HG02885 (cell line): Measurements from ENCODE around the gene PEX10.
"Not testable (repeated sequence)": the region's sequence is repeated elsewhere in the genome, so short reads cannot be mapped to it uniquely, and the experiment has no call there.

Experiments
- ATAC-seq: cut with Tn5 transposase; IDR thresholded peaks from one replicate; pipeline ENCODE4 v1.9.1; 2021; ENCODE audit warnings: mild to moderate bottlenecking; ENCODE audit not compliant: unreplicated experiment, poor library complexity

Gene PEX10

DNA sequence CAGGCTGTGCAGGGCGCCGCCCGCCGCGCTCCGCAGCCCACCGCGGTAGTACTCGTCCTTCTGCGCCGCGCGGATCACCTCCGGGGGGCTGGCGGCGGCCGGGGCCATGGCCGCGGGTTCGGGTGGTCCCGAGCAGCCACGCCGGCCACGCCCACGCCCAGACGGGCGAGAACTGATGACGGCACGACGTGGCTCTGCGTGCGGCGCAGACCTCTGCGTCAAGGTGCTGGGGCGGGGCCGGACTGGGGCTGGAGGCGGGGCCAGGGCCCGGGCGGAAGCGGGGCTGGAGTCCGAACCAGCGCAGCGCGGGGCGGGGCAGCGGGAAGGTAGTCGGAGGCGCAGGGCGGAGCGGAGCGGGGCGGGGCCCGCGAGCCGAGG is at the start of gene PEX10:
PEX10 (minus strand) TSS at position 170 of the 378 bp plus-strand sequence; CDS start at position 108, 62 bp downstream.
- peak; percentile 88 for ATAC-seq

GRCh38 chr1:2460996-2461751 is 48.8 kb upstream of the PEX10 start:
- ATAC-seq, result no peak

- no peak for ATAC-seq
Observed at GRCh38 chr1:2460203-2460602, 47.8 kb upstream of the PEX10 start.

DNA sequence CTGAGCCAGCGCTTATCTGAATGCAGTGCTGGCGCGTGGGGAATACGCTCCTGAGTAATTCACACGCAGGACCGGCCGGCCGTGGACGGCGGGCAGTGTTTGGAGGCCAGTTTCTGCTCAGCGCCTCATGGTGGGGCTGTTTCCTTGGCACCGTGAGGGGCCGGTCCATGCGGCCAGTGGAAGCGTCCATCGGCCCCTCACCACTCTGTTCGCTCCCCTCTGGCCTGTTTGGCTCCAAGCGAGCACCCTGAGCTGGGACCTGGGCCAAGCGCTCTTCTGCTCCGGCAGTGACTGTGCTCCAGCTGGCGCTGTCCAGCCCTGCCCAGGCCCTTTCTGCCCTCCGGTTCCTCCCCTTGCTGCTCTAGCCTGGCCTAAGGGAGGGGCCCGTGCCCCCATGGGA is 47.4 kb upstream of the PEX10 start:
- no peak for ATAC-seq

GRCh38 chr1:2459102-2459753 is 46.9 kb upstream of the PEX10 start:
- not testable (repeated sequence) for ATAC-seq

DNA sequence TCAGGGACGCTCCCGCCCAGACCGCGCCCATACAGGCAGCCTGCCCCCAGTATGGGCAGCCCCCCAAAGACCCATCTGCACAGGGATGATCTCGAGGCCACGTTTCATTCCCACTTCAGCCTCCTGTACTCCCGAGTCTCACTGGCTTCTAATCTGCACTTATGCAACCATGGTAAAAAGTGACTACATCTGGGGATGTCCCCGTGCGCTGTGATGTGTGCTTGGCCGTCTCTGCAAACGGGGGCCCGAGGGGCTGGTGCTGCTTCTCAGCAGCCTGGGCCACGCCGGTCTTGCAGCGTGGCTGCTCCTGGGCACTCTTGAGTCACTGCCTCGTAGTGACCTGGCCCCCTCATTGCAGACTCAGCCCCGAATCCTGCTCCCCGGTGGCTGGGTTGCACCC is 46.3 kb upstream of the PEX10 start:
- no peak for ATAC-seq

- no peak for ATAC-seq
Observed at GRCh38 chr1:2457444-2457843, 45.1 kb upstream of the PEX10 start.

DNA sequence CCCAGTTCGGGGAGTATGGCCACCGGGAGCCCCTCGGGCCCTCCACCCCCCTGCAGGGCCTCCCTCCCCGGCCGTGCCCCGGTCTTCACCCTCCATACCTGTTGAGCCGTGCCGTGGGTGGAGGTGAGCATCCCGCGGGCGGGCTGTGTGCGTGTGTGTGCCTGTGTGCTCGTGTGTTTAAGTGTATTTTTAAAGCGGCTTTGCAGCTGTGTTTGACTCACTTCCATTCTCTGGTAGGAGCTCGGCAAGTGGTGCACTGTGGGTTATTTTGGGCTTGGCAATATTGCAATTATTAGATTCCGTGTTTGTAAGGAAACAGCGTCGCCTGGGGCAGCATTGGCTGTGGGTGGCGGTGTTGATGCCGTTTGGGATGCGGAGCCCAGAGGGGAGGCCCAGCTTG is 43.4 kb upstream of the PEX10 start:
- ATAC-seq, result no peak

DNA sequence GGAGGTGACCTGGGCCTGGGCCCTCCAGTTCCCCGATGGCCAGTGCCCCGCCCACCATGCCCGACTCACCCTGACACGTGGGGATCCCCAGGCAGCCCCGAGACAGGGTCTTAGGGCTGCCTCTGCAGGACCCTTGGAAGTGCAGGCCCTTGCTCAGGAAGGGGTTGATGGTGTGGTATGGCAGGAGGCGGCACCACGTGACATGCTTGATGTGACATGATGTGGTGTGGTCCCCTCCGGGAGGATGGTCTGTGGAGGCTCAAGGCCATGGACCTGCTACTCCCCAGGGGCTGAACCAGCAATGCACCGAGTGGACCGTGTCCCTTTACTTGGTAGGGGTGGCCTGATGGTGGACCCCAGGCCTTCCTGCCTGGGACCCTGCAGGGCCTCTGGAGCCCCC is 41.9 kb upstream of the PEX10 start:
- ATAC-seq, result no peak

GRCh38 chr1:2452932-2453315 is 40.6 kb upstream of the PEX10 start:
- ATAC-seq, result no peak

DNA sequence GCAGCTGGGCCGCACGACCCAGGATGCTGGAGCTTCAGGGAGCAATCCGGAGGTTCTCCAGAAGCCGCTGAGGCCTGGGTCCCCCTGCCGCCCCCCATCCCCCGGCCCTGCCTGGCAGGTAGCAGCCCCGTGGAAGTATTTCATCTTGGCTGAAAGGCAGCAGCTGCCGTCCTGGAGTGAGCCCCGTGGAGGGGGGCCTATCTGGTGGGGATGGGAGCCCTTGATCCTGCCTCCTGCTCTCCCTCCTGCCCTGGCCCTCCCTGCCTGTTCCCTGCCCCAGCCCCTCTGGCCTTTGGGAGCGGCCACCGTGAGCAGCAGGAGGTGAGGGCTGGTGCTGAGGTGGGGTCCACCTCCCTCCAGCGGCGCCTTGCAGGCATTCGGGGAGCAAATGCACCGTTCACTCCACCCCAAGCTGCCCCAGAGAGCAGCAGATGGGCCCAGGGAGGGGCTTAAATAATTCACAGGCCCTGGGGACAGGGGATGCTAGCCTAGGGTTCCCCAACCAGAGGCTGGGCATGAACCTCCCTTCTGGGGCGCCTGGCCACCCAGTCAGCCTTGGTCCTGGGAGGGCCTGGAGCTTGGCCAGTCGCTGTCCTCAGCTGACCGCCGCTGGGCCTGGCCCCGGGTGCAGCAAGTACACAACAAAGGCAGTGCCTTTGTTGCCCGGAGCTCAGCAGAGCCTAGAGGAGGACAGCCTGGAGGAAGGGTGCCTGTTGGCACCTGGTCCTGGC is 40.0 kb upstream of the PEX10 start:
- no peak for ATAC-seq

- ATAC-seq, result no peak
Observed at GRCh38 chr1:2451741-2452140, 39.4 kb upstream of the PEX10 start.

DNA sequence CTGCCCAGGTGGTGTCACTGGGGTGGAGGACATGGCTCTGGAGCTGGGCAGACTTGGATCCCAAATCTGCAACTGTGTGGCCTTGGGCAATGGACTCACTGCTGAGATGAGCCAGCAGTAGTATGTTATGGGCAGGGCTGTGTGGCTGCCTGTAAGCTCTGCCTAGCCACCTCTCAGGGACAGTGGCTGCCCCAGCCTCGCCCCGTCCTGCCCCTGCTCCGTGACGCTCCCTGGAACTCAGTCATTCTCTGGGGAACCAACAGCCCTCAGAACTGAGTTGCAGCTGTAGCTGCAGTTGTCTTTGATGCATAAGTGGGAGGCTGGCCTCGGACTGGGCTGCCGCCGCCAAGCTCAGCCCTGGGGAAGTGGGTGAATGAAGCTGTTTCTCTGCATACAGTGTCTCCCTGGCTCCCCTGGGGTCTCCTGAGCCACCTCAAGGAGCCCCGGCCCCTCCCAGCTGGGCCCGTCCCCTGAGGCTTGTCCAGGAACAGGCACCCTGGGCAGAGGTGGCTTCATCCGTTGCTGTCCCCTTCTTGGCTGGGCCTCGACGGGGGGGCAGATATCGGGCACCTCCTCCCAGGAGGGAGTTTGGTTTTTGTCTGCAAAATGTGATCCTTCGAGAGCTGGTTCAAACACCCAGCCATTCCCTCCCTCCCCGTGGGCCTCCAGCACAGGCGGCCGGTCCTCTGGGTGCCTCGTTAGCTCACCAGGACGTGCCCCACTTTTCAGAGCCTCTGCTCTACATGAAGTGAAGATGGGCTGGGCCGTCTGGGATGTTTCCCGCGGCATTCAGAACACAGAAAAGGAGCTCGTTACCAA is 37.5 kb upstream of the PEX10 start:
- no peak for ATAC-seq

DNA sequence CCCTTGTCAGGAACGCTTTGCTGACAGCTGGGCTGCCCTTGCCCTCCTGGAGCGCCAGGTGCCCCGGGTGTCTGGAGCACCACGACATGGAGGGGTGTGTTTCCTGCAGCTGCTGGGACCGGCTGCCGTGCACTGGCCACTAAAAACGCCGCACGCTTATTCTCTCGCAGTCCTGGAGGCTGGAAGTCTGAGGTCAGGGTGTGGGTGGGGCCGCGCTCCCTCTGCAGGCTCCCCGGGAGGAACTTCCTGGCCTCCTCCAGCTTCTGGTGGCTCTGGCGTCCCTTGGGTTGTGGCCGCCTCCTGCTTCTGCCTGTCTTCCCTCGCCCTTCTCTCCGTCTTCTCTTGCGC is 35.7 kb upstream of the PEX10 start:
- no peak for ATAC-seq

DNA sequence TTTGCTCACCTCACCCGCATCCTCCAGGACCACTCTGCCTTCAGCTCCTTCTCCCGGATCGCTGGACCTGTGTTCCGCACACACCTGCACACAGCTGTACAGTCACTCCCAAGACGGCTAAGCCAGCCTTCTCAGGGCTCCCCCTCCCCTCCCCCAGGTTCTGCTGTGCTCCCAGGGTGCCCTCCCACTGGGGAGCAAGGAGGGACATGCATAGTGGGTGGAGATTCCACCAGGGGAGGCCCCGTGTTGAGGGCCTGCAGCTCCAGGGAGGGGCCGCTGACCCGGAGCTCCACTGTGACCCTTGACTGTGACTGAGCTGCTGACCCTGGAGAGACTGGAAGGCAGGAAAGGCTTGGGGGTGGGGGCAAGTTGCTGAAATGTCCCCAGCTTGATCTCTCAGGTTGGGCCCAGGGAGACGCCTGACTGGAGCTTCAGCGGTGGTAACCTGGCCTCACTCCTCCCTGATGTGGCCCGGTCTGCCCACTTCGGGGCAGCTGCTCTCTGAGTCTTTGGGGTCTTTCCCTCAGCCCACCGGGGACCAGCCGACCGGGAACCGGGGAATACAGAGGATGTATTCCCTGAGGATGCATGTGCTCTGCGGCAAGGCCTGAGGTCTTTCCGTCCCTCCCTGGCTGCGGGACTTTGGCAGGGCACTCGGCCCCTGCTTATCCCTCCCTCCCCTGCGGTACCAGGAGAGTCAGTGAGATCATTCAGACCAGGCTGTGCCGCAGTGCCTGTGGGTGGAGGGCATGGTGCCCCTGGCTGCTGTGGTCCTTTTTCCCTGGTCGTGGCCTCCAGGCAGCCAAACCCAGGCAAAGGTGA is 35.1 kb upstream of the PEX10 start:
- no peak for ATAC-seq

GRCh38 chr1:2446861-2447260 is 34.5 kb upstream of the PEX10 start:
- ATAC-seq, result no peak

- ATAC-seq, result no peak
Observed at GRCh38 chr1:2446394-2446793, 34.0 kb upstream of the PEX10 start.

GRCh38 chr1:2445823-2446215 is 33.5 kb upstream of the PEX10 start:
- ATAC-seq, result no peak

DNA sequence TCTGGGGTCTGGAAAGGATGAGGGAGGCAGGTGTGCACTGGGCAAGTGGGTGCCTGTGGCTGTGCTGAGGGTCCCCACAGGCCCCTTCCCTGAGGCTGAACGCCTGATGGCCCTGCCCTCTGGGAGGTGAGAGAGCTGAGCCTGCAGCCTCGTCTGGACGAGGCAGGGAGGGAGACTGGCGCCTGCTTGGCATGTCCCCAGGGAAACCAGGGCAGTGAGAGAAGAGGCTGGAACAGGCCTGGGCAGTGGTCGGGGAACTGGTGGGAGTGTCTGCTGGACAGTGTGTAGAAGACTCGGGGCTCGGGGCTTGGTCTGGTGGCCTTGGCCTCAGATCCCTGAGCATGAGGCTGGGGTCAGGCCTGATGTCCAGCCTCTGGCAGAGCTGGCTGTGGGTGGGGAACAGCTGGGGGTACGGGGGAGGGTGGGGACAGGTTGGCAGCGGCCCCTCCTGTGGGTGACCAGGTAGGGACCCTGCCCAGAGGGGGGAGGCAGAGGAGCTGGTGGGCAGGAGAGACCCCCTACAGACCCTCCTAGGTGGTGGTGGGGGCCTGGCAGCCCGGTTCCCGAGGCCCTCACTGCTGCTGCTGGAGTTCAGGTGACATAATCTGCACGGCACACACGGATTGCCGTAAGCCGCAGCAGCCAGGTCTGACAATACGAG is 32.9 kb upstream of the PEX10 start:
- no peak for ATAC-seq
